Measurements from ENCODE around the gene GJA8.
"Not testable (repeated sequence)": the region's sequence is repeated elsewhere in the genome, so short reads cannot be mapped to it uniquely, and the experiment has no call there.

GJA8 gene

DNA sequence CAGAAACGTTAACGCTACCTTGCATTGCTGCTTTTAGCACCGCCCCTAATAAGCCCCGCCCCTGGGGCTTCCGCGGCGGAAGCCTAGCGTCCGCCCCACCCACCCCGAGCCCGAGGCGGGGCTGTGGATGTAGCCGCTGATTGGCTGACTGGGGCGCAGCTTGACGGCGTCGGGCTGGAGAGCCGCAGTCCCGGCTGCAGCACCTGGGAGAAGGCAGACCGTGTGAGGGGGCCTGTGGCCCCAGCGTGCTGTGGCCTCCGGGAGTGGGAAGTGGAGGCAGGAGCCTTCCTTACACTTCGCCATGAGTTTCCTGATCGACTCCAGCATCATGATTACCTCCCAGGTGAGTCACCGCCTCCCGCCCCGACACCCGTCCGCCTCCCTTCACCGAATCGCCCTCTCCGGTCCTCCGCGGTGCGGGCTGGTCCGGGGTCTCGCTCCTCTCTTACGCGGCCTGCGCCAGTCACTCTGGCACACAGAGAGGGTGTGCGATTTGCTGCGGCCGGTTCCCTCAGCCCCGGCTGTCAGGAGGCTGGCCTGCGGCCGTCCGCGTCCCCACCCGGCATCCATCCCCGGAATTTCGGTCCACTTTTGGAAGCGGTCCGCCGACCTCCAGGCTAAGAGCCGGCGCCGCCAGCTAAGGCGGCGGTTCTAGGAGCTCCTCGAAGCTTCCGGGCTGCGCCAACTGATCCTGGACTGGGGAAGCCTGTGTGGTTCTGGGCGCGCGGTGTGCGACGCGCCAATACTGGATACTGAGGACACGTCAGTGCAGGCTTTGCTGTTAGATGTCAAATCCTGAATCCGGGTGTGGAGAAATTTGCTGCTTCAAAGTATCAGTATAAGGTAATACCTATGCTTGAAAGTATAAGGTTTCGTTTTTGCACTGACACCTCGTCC, 25.9 kb downstream of the GJA8 start, which contains the start of gene GPR89B:
GPR89B (plus strand) TSS at position 185 of the 897 bp plus-strand sequence; CDS start at position 302, 117 bp downstream.
- peak; percentile 94 for DNase-seq

DNA sequence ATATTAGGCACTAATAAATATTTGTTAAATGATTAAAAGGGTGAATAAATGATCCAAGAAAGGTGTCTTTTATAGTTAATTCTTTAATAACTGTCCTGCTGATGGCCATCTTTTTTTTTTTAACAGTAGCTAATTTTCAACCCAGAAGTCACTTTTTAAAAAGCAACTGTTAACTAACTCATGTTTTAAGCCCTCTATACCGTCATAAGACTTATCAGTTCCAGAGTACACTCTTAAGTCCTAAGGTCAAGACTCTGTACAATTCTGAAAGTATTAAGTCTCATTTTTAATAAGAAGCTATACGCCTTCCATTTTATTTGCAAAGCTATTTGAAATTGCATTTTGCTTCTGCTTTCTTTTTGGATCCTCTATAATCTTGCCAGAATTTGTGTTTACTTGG, 28.5 kb downstream of the GJA8 start:
- not testable (repeated sequence) for DNase-seq

DNA sequence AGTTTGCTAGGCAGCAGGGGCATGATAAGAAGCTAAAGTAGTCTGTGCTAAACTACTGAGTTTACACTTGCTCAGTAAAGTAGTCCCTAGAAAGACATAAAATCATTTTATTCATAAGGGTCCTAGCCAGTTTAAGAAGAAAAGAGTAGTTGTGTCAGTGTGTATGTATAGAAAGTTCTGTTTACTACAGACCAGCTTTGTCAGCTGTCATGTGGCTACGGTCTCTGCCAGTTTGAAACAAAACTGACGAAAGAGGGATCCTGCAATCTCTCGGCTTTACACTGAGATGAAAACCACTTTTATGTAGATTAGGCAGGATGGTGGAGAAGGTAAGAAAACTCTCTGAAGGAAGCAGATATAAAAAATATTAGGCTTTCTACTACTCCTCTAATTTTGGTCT, 32.7 kb downstream of the GJA8 start:
- not testable (repeated sequence) for DNase-seq

DNA sequence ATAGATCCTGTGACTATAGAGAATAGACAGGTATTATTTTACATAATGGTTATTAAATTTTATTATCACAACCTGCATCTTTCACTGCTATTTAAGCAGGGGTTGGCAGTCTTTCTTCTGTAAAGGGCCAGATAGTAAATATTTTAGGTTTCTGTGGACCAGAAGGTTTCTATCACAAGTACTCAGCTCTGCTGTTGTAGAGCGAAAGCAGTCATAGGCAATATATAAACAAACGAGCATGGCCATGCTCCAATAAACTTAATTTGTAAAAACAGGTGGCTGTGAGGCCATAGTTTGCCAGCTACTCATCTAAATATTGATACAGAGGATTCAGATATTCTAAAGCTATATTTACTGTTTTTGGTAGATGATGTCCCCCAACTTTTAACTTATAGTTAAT, 37.9 kb downstream of the GJA8 start:
- DNase-seq = not testable (repeated sequence)

DNA sequence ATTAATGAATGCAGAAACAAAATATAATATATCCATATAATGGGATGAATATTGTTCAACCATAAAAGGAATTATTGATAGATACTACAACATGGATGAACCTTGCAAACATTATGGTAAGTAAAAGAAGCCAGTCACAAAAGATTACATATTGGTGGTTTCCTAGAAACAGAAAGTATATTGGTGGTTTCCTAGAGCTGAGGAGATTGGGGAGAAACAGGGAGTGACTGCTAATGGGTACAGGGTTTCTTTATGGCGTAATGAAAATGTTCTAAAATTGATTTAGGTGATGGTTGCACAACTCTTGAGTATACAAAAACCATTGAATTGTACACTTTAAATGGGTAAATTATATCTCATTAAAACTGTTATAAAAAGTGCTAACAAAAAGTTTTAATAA, 40.0 kb downstream of the GJA8 start:
- not testable (repeated sequence) for DNase-seq

DNA sequence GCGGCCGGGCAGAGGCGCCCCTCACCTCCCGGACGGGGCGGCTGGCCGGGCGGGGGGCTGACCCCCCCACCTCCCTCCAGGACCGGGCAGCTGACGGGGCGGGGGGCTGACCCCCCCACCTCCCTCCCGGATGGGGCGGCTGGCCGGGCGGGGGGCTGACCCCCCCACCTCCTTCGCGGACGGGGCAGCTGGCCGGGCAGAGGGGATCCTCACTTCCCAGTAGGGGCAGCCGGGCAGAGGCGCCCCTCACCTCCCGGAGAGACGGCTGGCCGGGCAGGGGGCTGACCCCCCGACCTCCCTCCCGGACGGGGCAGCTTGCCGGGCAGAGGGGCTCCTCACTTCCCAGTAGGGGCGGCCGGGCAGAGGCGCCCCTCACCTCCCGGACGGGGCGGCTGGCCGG, 46.9 kb downstream of the GJA8 start:
- DNase-seq = not testable (repeated sequence)
